K562 (cell line): ENCODE results near the gene KCNE1. TPM values are rescaled to one million over a fixed set of nuclear protein-coding genes. Genes with fewer than 3 reads are reported as not detected.
"Not testable (repeated sequence)": the region's sequence is repeated elsewhere in the genome, so short reads cannot be mapped to it uniquely, and the experiment has no call there.

Experiments
- ATAC-seq: fragments of 200-7000 bp; cut with Tn5 transposase; 3 replicates; pipeline ENCODE4 v1.9.1; 2020; ENCODE audit warnings: moderate library complexity
- BruUV-seq: library from RNA; stranded (reverse); fragments of 400-500 nt; replicated peaks from 2 replicates; lab custom pipeline; 2021; lab: Mats Ljungman, UMichigan
- CTCF ChIA-PET: fragments of 300-600 bp; formaldehyde crosslinking; extraction: SDS; loops from one replicate; lab custom pipeline; 2021; ENCODE audit warnings: low intra/inter-chr PET ratio; lab: Yijun Ruan, JAX
- POLR2A ChIA-PET: fragments of 300-600, 350-650 bp; sonication (Branson Sonifier 250); formaldehyde crosslinking; extraction: SDS; loops from one replicate; lab custom pipeline; 2021; ENCODE audit warnings: antibody characterized with exemption, inconsistent platforms; lab: Yijun Ruan, JAX
- DNase-seq, 4 experiments: peaks; one replicate each; pipeline versions ENCODE4 v3.0.0 to v3.0.0-alpha.2; 2011 to 2018; ENCODE audit warnings: low spot score in 3 of 4, mixed read lengths in 3 of 4; ENCODE audit errors: extremely low read depth in 1 of 4
- FAIRE-seq: peaks from 2 replicates; lab custom pipeline; 2011; peaks lifted over from hg19 to GRCh38; lab: Jason Lieb, UNC
- H2AFZ ChIP-seq: 2 replicates; pipeline ENCODE4 v1.6.0; 2011; ENCODE audit warnings: low read depth, low read length, control low read depth, inconsistent platforms
- H3K27ac ChIP-seq: fragments of 200-600 bp; 3 replicates; pipeline ENCODE4 v1.8.0; 2011; ENCODE audit warnings: low read depth, mild to moderate bottlenecking, control low read depth, inconsistent platforms, low read length, moderate library complexity, mixed read lengths; ENCODE audit errors: extremely low read depth
- H3K27me3 ChIP-seq, 2 experiments: fragments of 300-600 bp in 1 of 2; 2 replicates in 1 of 2; 3 replicates in 1 of 2; pipeline versions ENCODE4 v1.6.0 to v1.8.0; 2011; ENCODE audit warnings: inconsistent platforms in 2 of 2, low read length in 2 of 2, mild to moderate bottlenecking in 1 of 2, mixed read lengths in 1 of 2, moderate library complexity in 1 of 2; ENCODE audit not compliant: control insufficient read depth in 2 of 2, insufficient read depth in 2 of 2
- H3K36me3 ChIP-seq: fragments of 300-600 bp; 3 replicates; pipeline ENCODE4 v1.8.0; 2011; ENCODE audit warnings: mild to moderate bottlenecking, low read length, inconsistent platforms; ENCODE audit not compliant: control insufficient read depth, insufficient read depth
- H3K4me1 ChIP-seq, 2 experiments: fragments of 200-600 bp in 1 of 2; replicated peaks in 1 of 2; 2 replicates in 1 of 2; 3 replicates in 1 of 2; pipeline versions ENCODE4 v1.5.1 to v1.8.0; 2011; ENCODE audit warnings: inconsistent platforms in 2 of 2, low read length in 2 of 2, mild to moderate bottlenecking in 1 of 2, mixed read lengths in 1 of 2, moderate library complexity in 1 of 2; ENCODE audit not compliant: control insufficient read depth in 2 of 2, insufficient read depth in 2 of 2
- H3K4me2 ChIP-seq: 2 replicates; pipeline ENCODE4 v1.6.1; 2011; ENCODE audit warnings: low read length, control low read depth, inconsistent platforms, mixed read lengths; ENCODE audit not compliant: insufficient read depth
- H3K4me3 ChIP-seq: fragments of 200-600 bp; sonication (generic), shearing (Covaris generic); 2 replicates; pipeline ENCODE4 v1.5.1; 2016; ENCODE audit warnings: control low read depth, inconsistent platforms
- H3K79me2 ChIP-seq: fragments of 200-600 bp; 3 replicates; pipeline ENCODE4 v1.8.0; 2011; ENCODE audit warnings: low read length, inconsistent platforms; ENCODE audit not compliant: control insufficient read depth, insufficient read depth
- H3K9ac ChIP-seq, 2 experiments: 2 replicates each; pipeline versions ENCODE4 v1.6.0 to v1.6.1; 2011; ENCODE audit warnings: low read depth in 2 of 2, low read length in 2 of 2, control low read depth in 1 of 2, inconsistent platforms in 1 of 2, mild to moderate bottlenecking in 1 of 2, mixed read lengths in 1 of 2; ENCODE audit not compliant: insufficient read depth in 1 of 2
- H3K9me1 ChIP-seq: one replicate; pipeline ENCODE4 v1.6.0; 2011; ENCODE audit warnings: inconsistent platforms, mild to moderate bottlenecking, low read length, moderate library complexity; ENCODE audit not compliant: control insufficient read depth, insufficient read depth
- H3K9me3 ChIP-seq: replicated peaks from 2 replicates; pipeline ENCODE4 v1.5.1; 2011; ENCODE audit warnings: low read depth, low read length, inconsistent platforms; ENCODE audit not compliant: control insufficient read depth, insufficient read depth
- H4K20me1 ChIP-seq: replicated peaks from 2 replicates; pipeline ENCODE4 v1.6.1; 2011; ENCODE audit warnings: low read length, inconsistent platforms, mixed read lengths; ENCODE audit not compliant: control insufficient read depth, insufficient read depth
- ASH1L ChIP-seq: fragments of 450-650 bp; IDR thresholded peaks from 2 replicates; pipeline ENCODE4 v1.6.1; 2018; ENCODE audit warnings: borderline replicate concordance, mild to moderate bottlenecking, low read depth; ENCODE audit not compliant: partially characterized antibody
- CTBP1 ChIP-seq: fragments of 450-650 bp; IDR thresholded peaks from 2 replicates; pipeline ENCODE4 v1.6.1; 2016; ENCODE audit warnings: borderline replicate concordance
- HDGF ChIP-seq: fragments of 450-650 bp; IDR thresholded peaks from 2 replicates; pipeline ENCODE4 v1.6.1; 2016
- TRIM28 ChIP-seq: fragments of 450-650 bp; IDR thresholded peaks from 2 replicates; pipeline ENCODE4 v1.6.1; 2017
- ZC3H8 ChIP-seq: fragments of 450-650 bp; IDR thresholded peaks from 2 replicates; pipeline ENCODE4 v1.6.1; 2017
- ZNF431 ChIP-seq: sonication (generic); formaldehyde crosslinking; IDR thresholded peaks from 2 replicates; pipeline ENCODE4 v1.8.0; 2022; ENCODE audit warnings: mild to moderate bottlenecking, missing genetic modification reagents
- ZNF766 ChIP-seq: fragments of 200-800 bp; sonication (Bioruptor generic); conservative IDR thresholded peaks from 2 replicates; pipeline ENCODE4 v1.6.1; 2016; ENCODE audit warnings: missing genetic modification characterization, missing compliant biosample characterization
- whole genome bisulfite sequencing: fragments of 100-300 bp; shearing (Covaris generic); methylation state at CpG from one replicate; pipeline ENCODE4 v1.1.6; 2016; ENCODE audit warnings: low coverage, mixed read lengths; ENCODE audit not compliant: insufficient coverage; ENCODE audit errors: missing lambda C conversion rate; 5-methylcytosine and 5-hydroxymethylcytosine counted together
- in situ Hi-C: fragments of 300-500 bp; cut with MboI; formaldehyde crosslinking; loops from 4 replicates; pipeline ENCODE4 v1.15.0; 2018; ENCODE audit warnings: inconsistent platforms, mixed read lengths
- intact Hi-C: fragments of 100-400 bp; cut with micrococcal nuclease; formaldehyde crosslinking; loops from 2 replicates; pipeline ENCODE4 v1.14.2; 2022
- polyA plus RNA-seq, 8 experiments: library from polyadenylated mRNA; depleted of rRNA in 4 of 8; stranded (reverse) in 5 of 8; unstranded in 3 of 8; fragments of >200 nt; fragmentation: Nextera tagmentation in 2 of 8; fragmentation: Illumina TruSeq in 1 of 8; extraction: Ambion mirVana in 2 of 8; extraction: Trizol in 1 of 8; gene quantifications; 2 replicates each; pipeline versions ENCODE4 v1.2.1 to v1.2.3, GENCODE V29; 2011 to 2014; ENCODE audit warnings: inconsistent platforms in 1 of 8, missing spikeins in 1 of 8
- total RNA-seq, 7 experiments: library from RNA; depleted of rRNA in 6 of 7; stranded (reverse); fragments of >200 nt in 6 of 7; fragmentation: Illumina TruSeq in 2 of 7; extraction: Trizol in 2 of 7; gene quantifications; 2 replicates each; pipeline versions ENCODE4 v1.2.1 to v1.2.3, GENCODE V29; 2011 to 2021; ENCODE audit warnings: low replicate concordance in 1 of 7
- TF ChIP-seq, protein P1 (sequence below): fragments of 450-650 bp; formaldehyde crosslinking; IDR thresholded peaks from 2 replicates; pipeline ENCODE4 v1.4.0; 2020; ENCODE audit warnings: mild to moderate bottlenecking, moderate library complexity
- TF ChIP-seq, protein P2 (sequence below): sonication (generic); formaldehyde crosslinking; IDR thresholded peaks from 2 replicates; pipeline ENCODE4 v1.8.0; 2023; ENCODE audit warnings: missing genetic modification reagents, mild to moderate bottlenecking, borderline replicate concordance

The KCNE1 gene
- total and polyA plus RNA-seq, 9 of the 15 experiments (the other 6 are each of a cell fraction or from before 2014, with no cell fraction given): 0.05 to 0.22 (median 0.11) TPM; not detected in 3

DNA sequence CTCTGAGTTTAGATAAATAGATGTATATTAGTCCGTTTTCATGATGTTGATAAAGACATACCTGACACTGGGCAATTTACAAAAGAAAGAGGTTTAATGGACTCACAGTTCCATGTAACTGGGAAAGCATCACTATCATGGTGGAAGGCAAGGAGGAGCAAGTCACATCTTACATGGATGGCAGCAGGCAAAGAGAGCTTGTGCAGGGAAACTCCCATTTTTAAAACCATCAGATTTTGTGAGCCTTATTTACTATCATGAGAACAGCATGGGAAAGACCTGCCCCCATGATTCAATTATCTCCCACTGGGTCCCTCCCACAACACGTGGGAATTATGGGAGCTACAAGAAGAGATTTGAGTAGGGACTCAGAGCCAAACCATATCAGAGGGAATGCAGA, 42.7 kb upstream of the KCNE1 start:
- H3K79me2 ChIP-seq, in situ Hi-C loops, H3K9ac ChIP-seq, H2AFZ ChIP-seq, H3K4me2 ChIP-seq, H3K4me3 ChIP-seq, CTCF ChIA-PET, FAIRE-seq, H3K9me3 ChIP-seq, BruUV-seq, intact Hi-C loops, H3K27me3 ChIP-seq, H3K36me3 ChIP-seq, ATAC-seq, H4K20me1 ChIP-seq, H3K9me1 ChIP-seq, H3K27ac ChIP-seq, DNase-seq, H3K4me1 ChIP-seq: not testable (repeated sequence)
- POLR2A ChIA-PET: interaction anchor here (0.7 to 0.9 kb wide), 2 partner anchors 11 to 48 kb away, joined by 3 read pairs; no protein-coding TSS in a partner anchor
- 5% methylated on average over 2 of the region's 2 CpGs for WGBS
- TF ChIP-seq ZNF431 (CRISPR knock-in tag) (peak; percentile 100), ZNF766 (0 out of 2 replicates have a peak, but pooled peaks have one; percentile 29), TRIM28 (0 out of 2 replicates have a peak, but pooled peaks have one; percentile 42)

DNA sequence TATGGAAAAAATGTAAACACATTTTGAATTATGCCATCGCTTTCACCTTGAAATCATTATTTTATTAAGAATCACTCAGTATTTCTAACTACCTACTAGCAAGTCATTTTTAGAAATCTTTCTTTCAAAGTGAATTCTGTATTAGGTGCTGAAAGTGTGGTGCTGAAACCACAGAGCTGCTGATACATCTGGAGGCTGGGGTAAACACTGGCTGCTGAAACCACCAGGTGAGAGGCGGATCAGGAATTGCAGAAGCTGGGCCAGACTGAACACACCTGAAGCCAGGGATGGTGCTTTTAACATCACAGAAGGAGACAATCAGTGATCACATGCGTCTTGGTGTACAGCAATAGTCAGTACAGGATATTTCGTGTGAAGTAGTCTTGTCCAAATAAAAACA, 42.2 kb upstream of the KCNE1 start:
- intact Hi-C loops: no loop called here
- TF ChIP-seq, protein P1, sequence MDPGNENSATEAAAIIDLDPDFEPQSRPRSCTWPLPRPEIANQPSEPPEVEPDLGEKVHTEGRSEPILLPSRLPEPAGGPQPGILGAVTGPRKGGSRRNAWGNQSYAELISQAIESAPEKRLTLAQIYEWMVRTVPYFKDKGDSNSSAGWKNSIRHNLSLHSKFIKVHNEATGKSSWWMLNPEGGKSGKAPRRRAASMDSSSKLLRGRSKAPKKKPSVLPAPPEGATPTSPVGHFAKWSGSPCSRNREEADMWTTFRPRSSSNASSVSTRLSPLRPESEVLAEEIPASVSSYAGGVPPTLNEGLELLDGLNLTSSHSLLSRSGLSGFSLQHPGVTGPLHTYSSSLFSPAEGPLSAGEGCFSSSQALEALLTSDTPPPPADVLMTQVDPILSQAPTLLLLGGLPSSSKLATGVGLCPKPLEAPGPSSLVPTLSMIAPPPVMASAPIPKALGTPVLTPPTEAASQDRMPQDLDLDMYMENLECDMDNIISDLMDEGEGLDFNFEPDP (CRISPR knock-in tag): no peak
- TF ChIP-seq CTBP1: no peak
- TF ChIP-seq HDGF: no peak
- no peak for TF ChIP-seq ZC3H8
- TF ChIP-seq, protein P2, sequence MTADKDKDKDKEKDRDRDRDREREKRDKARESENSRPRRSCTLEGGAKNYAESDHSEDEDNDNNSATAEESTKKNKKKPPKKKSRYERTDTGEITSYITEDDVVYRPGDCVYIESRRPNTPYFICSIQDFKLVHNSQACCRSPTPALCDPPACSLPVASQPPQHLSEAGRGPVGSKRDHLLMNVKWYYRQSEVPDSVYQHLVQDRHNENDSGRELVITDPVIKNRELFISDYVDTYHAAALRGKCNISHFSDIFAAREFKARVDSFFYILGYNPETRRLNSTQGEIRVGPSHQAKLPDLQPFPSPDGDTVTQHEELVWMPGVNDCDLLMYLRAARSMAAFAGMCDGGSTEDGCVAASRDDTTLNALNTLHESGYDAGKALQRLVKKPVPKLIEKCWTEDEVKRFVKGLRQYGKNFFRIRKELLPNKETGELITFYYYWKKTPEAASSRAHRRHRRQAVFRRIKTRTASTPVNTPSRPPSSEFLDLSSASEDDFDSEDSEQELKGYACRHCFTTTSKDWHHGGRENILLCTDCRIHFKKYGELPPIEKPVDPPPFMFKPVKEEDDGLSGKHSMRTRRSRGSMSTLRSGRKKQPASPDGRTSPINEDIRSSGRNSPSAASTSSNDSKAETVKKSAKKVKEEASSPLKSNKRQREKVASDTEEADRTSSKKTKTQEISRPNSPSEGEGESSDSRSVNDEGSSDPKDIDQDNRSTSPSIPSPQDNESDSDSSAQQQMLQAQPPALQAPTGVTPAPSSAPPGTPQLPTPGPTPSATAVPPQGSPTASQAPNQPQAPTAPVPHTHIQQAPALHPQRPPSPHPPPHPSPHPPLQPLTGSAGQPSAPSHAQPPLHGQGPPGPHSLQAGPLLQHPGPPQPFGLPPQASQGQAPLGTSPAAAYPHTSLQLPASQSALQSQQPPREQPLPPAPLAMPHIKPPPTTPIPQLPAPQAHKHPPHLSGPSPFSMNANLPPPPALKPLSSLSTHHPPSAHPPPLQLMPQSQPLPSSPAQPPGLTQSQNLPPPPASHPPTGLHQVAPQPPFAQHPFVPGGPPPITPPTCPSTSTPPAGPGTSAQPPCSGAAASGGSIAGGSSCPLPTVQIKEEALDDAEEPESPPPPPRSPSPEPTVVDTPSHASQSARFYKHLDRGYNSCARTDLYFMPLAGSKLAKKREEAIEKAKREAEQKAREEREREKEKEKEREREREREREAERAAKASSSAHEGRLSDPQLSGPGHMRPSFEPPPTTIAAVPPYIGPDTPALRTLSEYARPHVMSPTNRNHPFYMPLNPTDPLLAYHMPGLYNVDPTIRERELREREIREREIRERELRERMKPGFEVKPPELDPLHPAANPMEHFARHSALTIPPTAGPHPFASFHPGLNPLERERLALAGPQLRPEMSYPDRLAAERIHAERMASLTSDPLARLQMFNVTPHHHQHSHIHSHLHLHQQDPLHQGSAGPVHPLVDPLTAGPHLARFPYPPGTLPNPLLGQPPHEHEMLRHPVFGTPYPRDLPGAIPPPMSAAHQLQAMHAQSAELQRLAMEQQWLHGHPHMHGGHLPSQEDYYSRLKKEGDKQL (CRISPR knock-in tag): no peak
- no peak for TF ChIP-seq ASH1L

More for the DNA sequence above, 42.2 kb upstream of the KCNE1 start:
- no peak for DNase-seq
- H3K9me1 ChIP-seq: no peaks in the 10 kb centered on the region
- H3K4me1 ChIP-seq: no peaks in the 10 kb centered on the region; a peak in 1 of 5 replicates
- no TSS peak for BruUV-seq
- in situ Hi-C loops: no loop called here
- ChIA-PET POLR2A (interaction anchor here (0.7 to 1.4 kb wide), 3 partner anchors 11 to 49 kb away, joined by 3 to 4 read pairs (median 3); no protein-coding TSS in a partner anchor), CTCF (no interaction called here)
- no peaks in the 10 kb centered on the region for H4K20me1 ChIP-seq
- H3K9me3 ChIP-seq: no peaks in the 10 kb centered on the region; the same call in 1 of the 2 replicates
- H3K27me3 ChIP-seq: no peaks in the 10 kb centered on the region; a peak in 1 of 5 replicates
- H3K27ac ChIP-seq: no peak overlapping the region
- H3K4me2 ChIP-seq: no peak overlapping the region
- WGBS: 13% methylated on average over 4 of the region's 4 CpGs
- no peak overlapping the region for H3K9ac ChIP-seq
- H3K79me2 ChIP-seq: no peaks in the 10 kb centered on the region
- no peak overlapping the region for H2AFZ ChIP-seq
- no peak overlapping the region for H3K4me3 ChIP-seq
- H3K36me3 ChIP-seq: no peaks in the 10 kb centered on the region
- no peak for FAIRE-seq
- ATAC-seq: no peak
